H9 (cell line): Measurements from ENCODE around the gene TGM4. TPM values are rescaled to one million over a fixed set of nuclear protein-coding genes. Genes with fewer than 3 reads are reported as not detected.

Experiments
- DNase-seq: peaks from one replicate; pipeline ENCODE4 v3.0.0-alpha.2; 2017
- H2AFZ ChIP-seq: one replicate; pipeline ENCODE4 v1.6.1; 2013; ENCODE audit warnings: mild to moderate bottlenecking, low read length, control low read depth, moderate library complexity
- H2AK5ac ChIP-seq: 2 replicates; pipeline ENCODE4 v1.6.1; 2013; ENCODE audit warnings: low read length, control low read depth, mixed read lengths; ENCODE audit not compliant: insufficient read length
- H2BK120ac ChIP-seq: one replicate; pipeline ENCODE4 v1.6.1; 2013; ENCODE audit warnings: low read depth, mild to moderate bottlenecking, low read length, control low read depth, inconsistent platforms; ENCODE audit not compliant: poor library complexity, severe bottlenecking
- H2BK12ac ChIP-seq: 2 replicates; pipeline ENCODE4 v1.6.1; 2013; ENCODE audit warnings: low read length, control low read depth, mixed read lengths, low read depth; ENCODE audit not compliant: insufficient read length
- H2BK15ac ChIP-seq: 2 replicates; pipeline ENCODE4 v1.6.1; 2013; ENCODE audit warnings: low read depth, low read length, control low read depth
- H2BK20ac ChIP-seq: one replicate; pipeline ENCODE4 v1.6.1; 2013; ENCODE audit warnings: low read depth, mild to moderate bottlenecking, low read length, control low read depth, inconsistent platforms; ENCODE audit not compliant: poor library complexity, severe bottlenecking
- H2BK5ac ChIP-seq: 2 replicates; pipeline ENCODE4 v1.6.1; 2013; ENCODE audit warnings: low read length, control low read depth, mixed read lengths; ENCODE audit not compliant: insufficient read length
- H3K14ac ChIP-seq: 2 replicates; pipeline ENCODE4 v1.6.1; 2013; ENCODE audit warnings: low read length, control low read depth; ENCODE audit not compliant: insufficient read depth
- H3K18ac ChIP-seq: 2 replicates; pipeline ENCODE4 v1.6.1; 2013; ENCODE audit warnings: low read depth, mild to moderate bottlenecking, mixed read lengths, low read length, control low read depth; ENCODE audit not compliant: insufficient read length
- H3K23ac ChIP-seq: 2 replicates; pipeline ENCODE4 v1.6.1; 2013; ENCODE audit warnings: low read length, control low read depth, mixed read lengths, low read depth; ENCODE audit not compliant: insufficient read length
- H3K23me2 ChIP-seq: 2 replicates; pipeline ENCODE4 v1.6.1; 2013; ENCODE audit warnings: low read depth, mild to moderate bottlenecking, mixed read lengths, low read length, control low read depth; ENCODE audit not compliant: insufficient read length, poor library complexity, severe bottlenecking
- H3K27ac ChIP-seq: 2 replicates; pipeline ENCODE4 v1.5.1; 2013; ENCODE audit warnings: low read length, control low read depth, mixed read lengths, low read depth; ENCODE audit not compliant: insufficient read length
- H3K27me3 ChIP-seq: 2 replicates; pipeline ENCODE4 v1.6.1; 2013; ENCODE audit warnings: low read length, control low read depth, inconsistent platforms; ENCODE audit not compliant: insufficient read depth
- H3K4ac ChIP-seq: 2 replicates; pipeline ENCODE4 v1.6.1; 2013; ENCODE audit warnings: low read depth, mild to moderate bottlenecking, control low read depth, inconsistent platforms, low read length, moderate library complexity
- H3K4me1 ChIP-seq: 2 replicates; pipeline ENCODE4 v1.6.1; 2013; ENCODE audit warnings: low read length, control low read depth, inconsistent platforms; ENCODE audit not compliant: insufficient read depth
- H3K4me2 ChIP-seq: 2 replicates; pipeline ENCODE4 v1.6.1; 2013; ENCODE audit warnings: low read length, control low read depth, mixed read lengths; ENCODE audit not compliant: insufficient read length, insufficient read depth
- H3K56ac ChIP-seq: 2 replicates; pipeline ENCODE4 v1.6.1; 2013; ENCODE audit warnings: low read depth, mild to moderate bottlenecking, mixed read lengths, low read length, control low read depth; ENCODE audit not compliant: insufficient read length
- H3K79me1 ChIP-seq: 2 replicates; pipeline ENCODE4 v1.6.1; 2013; ENCODE audit warnings: low read depth, mild to moderate bottlenecking, moderate library complexity, low read length, control low read depth, inconsistent platforms; ENCODE audit not compliant: insufficient read depth, poor library complexity, severe bottlenecking
- H3K79me2 ChIP-seq: 2 replicates; pipeline ENCODE4 v1.6.1; 2013; ENCODE audit warnings: low read length, control low read depth, inconsistent platforms; ENCODE audit not compliant: insufficient read depth
- H3K9ac ChIP-seq: 2 replicates; pipeline ENCODE4 v1.6.1; 2013; ENCODE audit warnings: low read length, control low read depth, mixed read lengths; ENCODE audit not compliant: insufficient read length; ENCODE audit errors: extremely low read depth
- H3K9me3 ChIP-seq: one replicate; pipeline ENCODE4 v1.6.1; 2013; ENCODE audit warnings: low read depth, low read length, inconsistent platforms; ENCODE audit not compliant: control insufficient read depth
- H3T11ph ChIP-seq: one replicate; pipeline ENCODE4 v1.6.1; 2013; ENCODE audit warnings: mild to moderate bottlenecking, low read length, control low read depth, inconsistent platforms
- H4K20me1 ChIP-seq: one replicate; pipeline ENCODE4 v1.6.1; 2013; ENCODE audit not compliant: control insufficient read depth, insufficient read length, insufficient read depth
- H4K5ac ChIP-seq: 2 replicates; pipeline ENCODE4 v1.6.1; 2013; ENCODE audit warnings: low read depth, mild to moderate bottlenecking, mixed read lengths, low read length, control low read depth; ENCODE audit not compliant: insufficient read length
- H4K8ac ChIP-seq: replicated peaks from 2 replicates; pipeline ENCODE4 v1.6.1; 2013; ENCODE audit warnings: low read length, control low read depth, mixed read lengths, low read depth; ENCODE audit not compliant: insufficient read length
- H4K91ac ChIP-seq: 2 replicates; pipeline ENCODE4 v1.6.1; 2013; ENCODE audit warnings: low read depth, mild to moderate bottlenecking, moderate library complexity, mixed read lengths, low read length, control low read depth; ENCODE audit not compliant: insufficient read length
- H3K27ac Mint-ChIP-seq, 3 experiments: 2 replicates in 2 of 3; 3 replicates in 1 of 3; pipeline ENCODE4 v1.8.0; 2020 to 2021; ENCODE audit warnings: mixed read lengths in 3 of 3, mild to moderate bottlenecking in 1 of 3, moderate library complexity in 1 of 3
- H3K27me3 Mint-ChIP-seq: 2 replicates; pipeline ENCODE4 v1.8.0; 2021; ENCODE audit warnings: low read depth, mild to moderate bottlenecking, moderate library complexity, mixed read lengths
- H3K36me3 Mint-ChIP-seq, 3 experiments: 2 replicates in 2 of 3; 3 replicates in 1 of 3; pipeline ENCODE4 v1.8.0; 2020 to 2021; ENCODE audit warnings: low read depth in 3 of 3, mixed read lengths in 3 of 3; ENCODE audit not compliant: insufficient read depth in 1 of 3
- H3K4me1 Mint-ChIP-seq, 2 experiments: 2 replicates each; pipeline ENCODE4 v1.8.0; 2020; ENCODE audit warnings: mixed read lengths in 2 of 2
- H3K4me3 Mint-ChIP-seq, 2 experiments: 2 replicates in 1 of 2; 3 replicates in 1 of 2; pipeline ENCODE4 v1.8.0; 2020 to 2021; ENCODE audit warnings: mild to moderate bottlenecking in 2 of 2, mixed read lengths in 2 of 2, moderate library complexity in 1 of 2
- H3K9me3 Mint-ChIP-seq, 2 experiments: 2 replicates in 1 of 2; 3 replicates in 1 of 2; pipeline ENCODE4 v1.8.0; 2020; ENCODE audit warnings: mild to moderate bottlenecking in 2 of 2, mixed read lengths in 2 of 2, moderate library complexity in 1 of 2
- CTCF ChIP-seq: fragments of 200-600 bp; sonication (generic); conservative IDR thresholded peaks from 3 replicates; pipeline ENCODE4 v1.8.0; 2021; ENCODE audit warnings: antibody characterized with exemption, mild to moderate bottlenecking
- WGBS: extraction: QIAGEN DNeasy Blood & Tissue Kit; methylation state at CpG from one replicate; pipeline ENCODE4 v1.1.7; 2013; ENCODE audit warnings: missing lambda C conversion rate, low lambda C conversion rate, mixed read lengths; ENCODE audit not compliant: insufficient read length; ENCODE audit errors: extremely low coverage; 5-methylcytosine and 5-hydroxymethylcytosine counted together
- total RNA-seq: library from RNA; stranded (reverse); gene quantifications from 2 replicates; pipeline ENCODE4 v1.2.1, GENCODE V29; 2021

The TGM4 gene
- total RNA-seq, 1 experiment from 2014 or later = not detected

GRCh38 chr3:44899683-44900367 lies 25.4 kb downstream of the TGM4 start:
- Histone ChIP-seq H3K4ac (no peak overlapping the region), H4K91ac (no peak overlapping the region), H3K27ac (no peak overlapping the region), H3K14ac (no peak overlapping the region), H2BK120ac (no peak overlapping the region), H3K56ac (no peak overlapping the region), H4K8ac (no peak overlapping the region), H3K4me2 (no peak overlapping the region), H3K9me3 (no peaks in the 10 kb centered on the region), H3K79me2 (no peaks in the 10 kb centered on the region), H3K18ac (no peak overlapping the region), H3K9ac (no peak overlapping the region), H2BK20ac (no peak overlapping the region), H3T11ph (no peak overlapping the region), H2BK12ac (no peak overlapping the region), H3K23me2 (no peaks in the 10 kb centered on the region), H2AFZ (no peak overlapping the region), H3K23ac (no peak overlapping the region), H3K79me1 (no peaks in the 10 kb centered on the region), H2BK5ac (no peak overlapping the region), H4K20me1 (no peaks in the 10 kb centered on the region), H3K27me3 (no peaks in the 10 kb centered on the region), H3K4me1 (no peaks in the 10 kb centered on the region), H2AK5ac (no peak overlapping the region), H4K5ac (no peak overlapping the region), H2BK15ac (no peak overlapping the region)
- H3K27me3 Mint-ChIP-seq = no peaks in the 10 kb centered on the region; the same call in 1 of the 2 replicates
- H3K4me3 Mint-ChIP-seq = no peak overlapping the region
- no peaks in the 10 kb centered on the region for H3K9me3 Mint-ChIP-seq
- WGBS = no CpG with 5 or more reads among the region's 13 CpGs
- no peaks in the 10 kb centered on the region for H3K36me3 Mint-ChIP-seq
- H3K27ac Mint-ChIP-seq = peak overlapping the region in 1 of 3 experiments; percentile 28; a peak in 1 of 7 replicates
- peaks cover 20 to 21% of the 10 kb centered on the region in 2 experiments for H3K4me1 Mint-ChIP-seq
- no peak for DNase-seq
- no peak for TF ChIP-seq CTCF
